G401 (cell line): ENCODE data around the gene MAN2B2. TPM values are rescaled to one million over a fixed set of nuclear protein-coding genes. Genes with fewer than 3 reads are reported as not detected.
"Not testable (repeated sequence)": the region's sequence is repeated elsewhere in the genome, so short reads cannot be mapped to it uniquely, and the experiment has no call there.

Source experiments
- DNase-seq: peaks from one replicate; pipeline ENCODE4 v3.0.0-alpha.2; 2015; ENCODE audit warnings: low spot score
- in situ Hi-C: cut with HindIII; loops from 2 replicates; pipeline ENCODE4 v1.10.0; 2016; ENCODE audit warnings: low sequenced_read_pairs, mixed read lengths
- total RNA-seq: library from RNA; depleted of rRNA; stranded (reverse); fragments of >200 nt; shearing (Covaris generic); gene quantifications from 2 replicates; pipeline ENCODE4 v1.2.3, GENCODE V29; 2014

The MAN2B2 gene
- total RNA-seq, 1 experiment from 2014 or later: 10.1 TPM

DNA sequence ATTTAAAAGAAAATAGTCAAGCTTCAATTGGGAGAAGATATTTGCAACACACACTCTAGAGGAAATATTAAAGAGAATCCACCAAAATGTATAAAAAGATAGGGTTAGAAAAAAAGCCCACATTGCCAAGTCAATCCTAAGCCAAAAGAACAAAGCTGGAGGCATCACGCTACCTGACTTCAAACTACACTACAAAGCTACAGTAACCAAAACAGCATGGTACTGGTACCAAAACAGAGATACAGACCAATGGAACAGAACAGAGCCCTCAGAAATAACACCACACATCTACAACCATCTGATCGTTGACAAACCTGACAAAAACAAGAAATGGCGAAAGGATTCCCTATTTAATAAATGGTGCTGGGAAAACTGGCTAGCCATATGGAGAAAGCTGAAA, 79.2 kb downstream of the MAN2B2 start:
- DNase-seq: not testable (repeated sequence)
- in situ Hi-C loops: loop anchor here (25.0 kb wide), 1 partner anchor 92 kb away; no protein-coding TSS in a partner anchor

DNA sequence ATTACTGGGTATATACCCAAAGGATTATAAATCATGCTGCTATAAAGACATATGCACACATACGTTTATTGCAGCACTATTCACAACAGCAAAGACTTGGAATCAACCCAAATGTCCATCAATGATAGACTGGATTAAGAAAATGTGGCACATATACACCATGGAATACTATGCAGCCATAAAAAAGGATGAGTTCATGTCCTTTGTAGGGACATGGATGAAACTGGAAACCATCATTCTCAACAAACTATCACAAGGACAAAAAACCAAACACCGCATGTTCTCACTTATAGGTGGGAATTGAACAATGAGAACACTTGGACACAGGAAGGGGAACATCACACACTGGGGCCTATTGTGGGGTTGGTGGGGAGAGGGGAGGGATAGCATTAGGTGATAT, 80.3 kb downstream of the MAN2B2 start:
- not testable (repeated sequence) for DNase-seq
- in situ Hi-C loops: loop anchor here (25.0 kb wide), 1 partner anchor 93 kb away; no protein-coding TSS in a partner anchor

DNA sequence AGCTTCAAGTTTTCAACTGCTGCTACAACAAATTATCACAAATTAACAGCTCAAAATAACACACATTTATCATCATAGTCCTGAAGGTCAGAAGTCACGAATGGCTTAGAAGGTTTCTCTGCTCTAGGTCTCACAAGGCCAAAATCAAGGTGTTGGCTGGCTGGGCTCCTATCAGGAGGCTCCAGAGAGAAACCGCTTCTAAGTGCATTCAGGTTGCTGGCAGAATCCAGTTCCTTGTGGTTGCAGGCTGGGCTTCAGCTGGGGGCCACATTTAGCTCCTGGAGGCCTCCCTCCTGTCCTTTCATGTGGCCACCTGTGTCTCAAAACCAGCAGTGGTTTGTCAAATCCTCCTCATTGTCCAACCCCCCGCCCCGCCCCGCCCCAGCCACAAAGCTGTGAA, 80.9 kb downstream of the MAN2B2 start:
- no peak for DNase-seq
- in situ Hi-C loops: loop anchor here (25.0 kb wide), 1 partner anchor 94 kb away; no protein-coding TSS in a partner anchor

DNA sequence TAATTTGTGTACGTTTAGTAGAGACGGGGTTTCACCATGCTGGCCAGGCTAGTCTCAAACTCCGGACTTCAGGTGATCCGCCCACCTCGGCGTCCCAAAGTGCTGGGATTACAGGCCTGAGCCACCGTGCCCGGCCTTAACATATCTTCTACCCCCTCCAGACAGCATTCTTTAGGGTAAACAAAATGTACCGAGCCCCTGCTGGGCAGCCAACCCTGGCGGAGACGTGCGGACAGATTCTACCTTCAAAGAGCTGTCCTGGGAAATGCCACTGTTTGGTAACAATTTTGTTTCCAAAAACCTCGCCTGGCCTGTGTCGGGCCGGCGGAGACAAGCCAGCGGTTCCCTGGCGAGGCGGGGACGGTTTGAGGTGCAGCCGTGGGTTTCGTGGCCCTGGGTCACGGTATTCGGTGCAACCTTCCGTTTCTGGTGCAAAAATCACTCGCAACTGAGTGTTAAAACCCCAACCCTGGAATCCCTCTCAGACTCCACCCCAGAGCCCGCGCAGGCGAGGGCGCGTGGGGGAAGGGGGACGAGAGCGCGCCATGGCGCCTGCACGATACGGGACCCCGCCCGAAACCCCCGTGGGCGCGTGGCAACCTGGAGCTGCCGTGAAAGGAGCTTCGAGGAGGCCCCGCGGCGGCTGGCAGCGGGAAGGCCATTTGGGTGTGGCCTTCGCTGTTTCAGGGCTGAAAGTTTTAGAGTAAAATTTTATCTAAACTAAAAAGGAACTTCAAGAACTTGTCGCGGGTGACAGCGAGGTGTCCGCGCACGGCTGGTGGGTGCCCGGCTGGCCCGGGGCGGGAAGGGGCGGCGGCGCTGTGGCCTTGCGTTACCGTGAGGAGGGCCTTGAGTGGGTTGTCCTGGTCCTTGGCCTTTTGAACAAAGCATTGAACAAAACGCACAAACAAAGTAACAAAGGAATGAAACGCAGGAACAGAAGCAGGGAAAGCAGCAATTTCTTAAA, 82.5 kb downstream of the MAN2B2 start:
- DNase-seq: no peak
- in situ Hi-C loops: loop anchor here (25.0 kb wide), 1 partner anchor 95 kb away; no protein-coding TSS in a partner anchor

DNA sequence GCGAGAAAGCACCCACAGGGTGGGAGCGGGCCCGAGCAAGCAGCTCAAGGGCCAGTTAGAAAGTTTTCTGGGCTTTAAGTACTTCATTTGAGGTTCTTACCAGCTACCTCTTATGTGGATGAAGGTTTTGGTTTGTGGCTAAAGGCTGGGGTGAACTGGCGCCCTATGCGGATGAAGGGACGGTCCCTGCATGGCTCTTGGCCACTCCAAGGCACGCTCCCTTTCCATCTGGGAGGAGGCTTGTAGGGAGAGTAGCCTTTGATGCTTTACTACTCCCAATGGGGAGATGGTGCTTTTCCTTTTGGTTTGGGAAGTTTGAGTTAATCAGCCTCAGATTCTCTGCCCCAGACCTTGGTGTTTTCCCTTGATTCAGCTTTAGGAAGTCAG, 83.2 kb downstream of the MAN2B2 start:
- in situ Hi-C loops: loop anchor here (25.0 kb wide), 1 partner anchor 96 kb away; no protein-coding TSS in a partner anchor
- peak; percentile 35 for DNase-seq

DNA sequence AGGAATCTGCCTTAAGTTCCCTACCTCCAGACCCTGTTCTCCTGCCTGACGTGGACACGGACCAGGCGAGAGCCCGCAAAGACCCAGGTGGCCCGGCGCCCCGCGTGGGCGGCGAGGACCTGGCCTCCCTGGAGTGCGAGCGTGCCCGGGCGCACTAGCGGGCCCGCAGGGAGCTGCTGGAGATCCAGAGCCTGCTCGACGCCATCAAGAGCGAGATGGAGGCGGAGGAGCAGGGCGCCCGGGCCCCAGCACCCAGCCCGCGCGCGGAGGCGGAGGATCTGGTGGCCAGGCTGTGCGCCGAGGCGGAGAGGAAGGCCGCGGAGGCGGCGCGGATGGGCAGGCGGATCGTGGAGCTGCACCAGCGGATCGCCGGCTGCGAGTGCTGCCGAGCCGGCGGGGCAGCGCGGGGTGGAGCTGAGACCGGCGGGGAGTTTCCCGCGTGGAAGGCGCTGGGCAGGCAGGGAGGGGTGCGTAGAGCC, 83.6 kb downstream of the MAN2B2 start:
- DNase-seq: peak; percentile 43
- in situ Hi-C loops: loop anchor here (25.0 kb wide), 1 partner anchor 96 kb away; no protein-coding TSS in a partner anchor

DNA sequence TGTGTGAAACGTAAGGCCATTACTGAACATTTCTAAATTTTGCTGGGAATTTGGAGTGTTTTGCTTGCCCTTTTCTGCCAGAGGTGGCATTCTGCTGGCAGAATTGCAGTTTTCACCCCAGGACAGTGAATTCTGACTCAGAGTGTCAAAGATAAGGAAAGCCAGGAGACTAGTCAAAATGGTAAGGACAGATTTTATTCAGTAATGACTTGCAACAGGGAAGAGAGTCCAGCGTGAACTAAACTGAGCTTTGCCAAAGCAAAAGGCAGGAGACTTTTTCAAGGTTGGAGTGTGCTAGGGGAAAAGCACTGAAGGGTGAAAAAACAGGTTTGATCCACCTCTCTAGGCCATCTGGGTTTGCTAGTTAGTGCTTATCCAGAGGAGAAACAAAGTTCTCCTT, 84.9 kb downstream of the MAN2B2 start:
- in situ Hi-C loops: loop anchor here (25.0 kb wide), 1 partner anchor 98 kb away; no protein-coding TSS in a partner anchor
- no peak for DNase-seq

DNA sequence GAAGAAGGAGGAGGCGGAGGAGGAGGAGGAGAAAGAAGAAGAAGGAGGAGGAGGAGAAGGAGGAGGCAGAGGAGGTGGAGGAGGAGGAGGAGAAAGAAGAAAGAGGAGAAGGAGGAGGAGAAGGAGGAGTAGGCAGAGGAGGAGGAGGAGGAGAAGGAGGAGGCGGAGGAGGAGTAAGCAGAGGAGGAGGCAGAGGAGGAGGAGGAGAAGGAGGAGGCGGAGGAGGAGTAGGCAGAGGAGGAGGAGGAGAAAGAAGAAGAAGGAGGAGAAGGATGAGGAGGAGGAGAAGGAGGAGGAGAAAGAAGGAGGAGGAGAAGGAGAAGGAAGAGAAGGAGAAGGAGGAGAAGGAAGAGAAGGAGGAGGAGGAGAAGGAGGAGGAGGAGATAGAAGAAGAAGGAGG, 85.4 kb downstream of the MAN2B2 start:
- in situ Hi-C loops: loop anchor here (25.0 kb wide), 1 partner anchor 98 kb away; no protein-coding TSS in a partner anchor

DNA sequence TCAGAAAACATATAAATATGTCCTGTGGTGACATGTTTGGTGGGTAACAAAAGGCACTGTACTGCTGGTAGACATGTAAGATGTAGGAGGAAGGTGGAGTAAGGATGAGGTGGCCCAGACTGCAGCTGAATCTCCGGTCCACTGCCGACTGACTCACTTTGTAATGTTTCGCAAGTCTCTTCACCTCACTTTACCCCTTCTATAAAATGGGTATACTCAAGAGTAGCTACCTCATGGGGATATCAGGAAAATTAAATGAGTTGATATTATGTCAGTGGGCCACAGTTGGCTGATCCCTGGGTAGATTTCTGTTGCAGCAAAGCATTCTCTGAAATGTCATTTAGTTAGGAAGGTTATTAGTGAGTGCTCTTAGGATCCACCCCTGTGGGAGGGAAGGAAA, 87.6 kb downstream of the MAN2B2 start:
- in situ Hi-C loops: loop anchor here (25.0 kb wide), 1 partner anchor 100 kb away; no protein-coding TSS in a partner anchor
- no peak for DNase-seq

More for the DNA sequence above, 85.4 kb downstream of the MAN2B2 start:
- DNase-seq: no peak

DNA sequence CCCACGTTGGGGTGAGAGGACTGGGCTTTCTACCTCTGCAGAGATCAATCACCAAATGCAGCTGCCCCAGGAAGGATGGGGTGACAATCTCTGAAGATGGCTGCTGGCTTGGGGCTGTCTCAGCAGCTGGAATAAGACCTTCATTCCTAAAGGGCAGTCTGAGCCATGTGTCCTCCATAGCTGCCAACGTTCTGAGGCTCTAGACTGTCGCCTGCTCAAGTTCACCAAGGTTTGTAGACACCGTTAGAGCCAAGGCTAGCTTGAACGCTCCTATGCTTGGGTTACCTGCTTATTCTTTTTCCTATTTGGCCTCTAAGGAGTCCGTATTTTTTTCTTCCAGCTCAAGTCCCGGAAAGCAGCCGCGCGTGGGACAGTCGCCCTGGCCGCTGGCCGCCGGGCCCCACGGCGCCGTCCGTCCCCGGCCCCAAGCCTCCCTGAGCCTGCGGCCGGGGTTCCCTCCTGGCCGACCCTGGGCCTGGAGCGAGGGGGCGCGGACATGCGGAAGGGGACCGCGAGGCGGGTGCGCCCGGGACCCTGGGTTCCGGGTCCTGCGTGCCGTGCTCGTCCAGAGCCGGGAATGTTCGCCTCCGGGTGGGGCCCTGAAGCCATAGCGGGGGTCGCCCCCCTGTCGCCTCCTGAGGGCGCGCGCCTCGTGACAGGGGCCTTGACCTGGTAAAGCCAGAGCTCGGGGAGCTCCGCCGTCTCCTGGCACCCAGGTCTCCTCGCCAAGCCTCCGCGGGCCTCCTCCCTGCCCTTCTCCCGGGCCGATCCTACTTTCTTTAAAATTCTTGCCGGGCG, 88.8 kb downstream of the MAN2B2 start:
- DNase-seq: peak; percentile 23
- in situ Hi-C loops: loop anchor here (25.0 kb wide), 1 partner anchor 101 kb away; no protein-coding TSS in a partner anchor

DNA sequence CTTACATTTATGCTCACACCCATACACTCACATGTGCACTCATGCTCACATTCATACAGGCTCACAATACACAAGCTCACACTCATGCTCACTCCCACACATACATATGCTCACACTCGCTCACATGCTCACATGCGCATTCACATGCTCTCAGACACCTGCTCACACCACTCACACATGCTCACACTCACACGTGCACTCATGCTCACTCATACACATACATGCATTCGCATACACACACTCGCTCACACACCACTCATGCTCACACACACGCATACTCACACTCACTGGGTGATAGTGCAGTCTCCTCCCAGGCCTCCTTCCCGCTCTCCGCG, 90.3 kb downstream of the MAN2B2 start:
- DNase-seq: no peak
- in situ Hi-C loops: loop anchor here (25.0 kb wide), 1 partner anchor 103 kb away; no protein-coding TSS in a partner anchor

DNA sequence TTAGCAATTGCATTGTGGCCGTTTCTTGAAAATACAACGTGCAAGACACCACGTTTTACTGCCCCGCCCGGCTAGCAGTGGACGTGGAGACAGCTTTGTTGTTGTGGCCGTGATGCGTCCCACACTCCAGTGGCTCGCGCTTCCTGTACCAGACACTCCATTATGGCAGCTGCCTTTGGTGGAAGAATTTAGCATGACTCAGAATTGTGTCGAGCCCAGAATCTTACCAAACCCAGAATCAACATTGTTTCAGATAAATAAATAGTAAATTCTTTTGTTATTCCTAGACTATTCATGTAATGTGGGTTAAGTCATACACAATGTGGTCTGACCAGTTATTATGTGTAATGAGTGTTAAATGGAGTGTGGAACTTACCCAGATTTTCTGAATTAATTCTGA, 93.4 kb downstream of the MAN2B2 start:
- in situ Hi-C loops: loop anchor here (25.0 kb wide), 1 partner anchor 106 kb away; no protein-coding TSS in a partner anchor
- no peak for DNase-seq

DNA sequence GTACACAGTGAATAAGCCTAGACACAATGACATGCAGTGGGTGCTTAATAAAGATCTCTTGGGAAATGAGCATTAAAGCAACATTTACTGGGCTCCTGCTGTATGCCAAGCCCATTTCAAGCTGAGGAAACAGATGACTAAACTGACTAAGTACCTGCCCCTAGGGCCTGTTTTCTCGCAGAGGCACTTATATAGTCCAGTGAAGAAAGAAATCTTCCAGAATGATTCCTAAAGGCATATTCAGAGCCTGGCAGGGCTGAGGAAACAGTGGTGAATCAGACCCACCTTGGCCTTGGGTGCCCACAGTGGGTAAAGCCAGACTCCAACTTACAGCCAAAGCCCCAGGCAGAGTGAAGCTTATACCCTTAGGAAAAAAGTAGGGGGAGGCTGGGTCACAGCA, 96.7 kb downstream of the MAN2B2 start:
- in situ Hi-C loops: loop anchor here (25.0 kb wide), 1 partner anchor 109 kb away; no protein-coding TSS in a partner anchor

DNA sequence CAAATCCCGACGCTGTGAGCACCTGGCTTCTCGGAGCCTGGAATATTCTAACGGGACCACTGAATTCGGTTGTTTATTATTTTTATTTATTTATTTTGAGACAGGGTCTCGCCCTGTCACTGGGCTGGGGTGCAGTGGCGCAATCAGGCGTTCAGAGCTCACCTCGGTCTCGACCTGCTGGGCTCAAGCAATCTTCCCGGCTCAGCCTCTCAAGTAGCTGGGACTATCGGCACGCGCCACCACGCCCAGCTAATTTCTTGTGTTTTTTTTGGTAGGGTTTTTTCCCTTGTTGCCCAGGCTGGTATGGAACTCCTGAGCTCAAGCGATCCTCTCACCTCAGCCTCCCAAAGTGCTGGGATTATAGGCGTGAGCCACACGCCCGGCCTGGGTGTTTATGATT, 97.1 kb downstream of the MAN2B2 start:
- in situ Hi-C loops: loop anchor here (25.0 kb wide), 1 partner anchor 110 kb away; no protein-coding TSS in a partner anchor
- DNase-seq: no peak

More for the DNA sequence above, 96.7 kb downstream of the MAN2B2 start:
- no peak for DNase-seq

DNA sequence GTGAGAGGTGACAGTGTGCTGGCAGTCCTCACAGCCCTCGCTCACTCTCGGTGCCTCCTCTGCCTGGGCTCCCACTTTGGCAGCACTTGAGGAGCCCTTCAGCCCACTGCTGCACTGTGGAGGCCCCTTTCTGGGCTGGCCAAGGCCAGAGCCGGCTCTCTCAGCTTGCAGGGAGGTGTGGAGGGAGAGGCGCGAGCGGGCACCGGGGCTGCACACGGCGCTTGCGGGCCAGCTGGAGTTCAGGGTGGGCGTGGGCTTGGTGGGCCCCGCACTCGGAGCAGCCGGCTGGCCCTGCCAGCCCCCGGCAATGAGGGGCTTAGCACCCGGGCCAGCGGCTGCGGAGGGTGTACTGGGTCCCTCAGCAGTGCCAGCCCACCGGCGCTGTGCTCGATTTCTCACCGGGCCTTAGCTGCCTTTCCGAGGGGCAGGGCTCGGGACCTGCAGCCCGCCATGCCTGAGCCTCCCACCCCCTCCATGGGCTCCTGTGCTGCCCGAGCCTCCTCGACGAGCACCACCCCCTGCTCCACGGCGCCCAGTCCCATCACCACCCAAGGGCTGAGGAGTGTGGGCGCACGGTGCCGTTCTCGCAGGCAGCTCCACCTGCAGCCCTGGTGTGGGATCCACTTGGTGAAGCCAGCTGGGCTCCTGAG, 97.7 kb downstream of the MAN2B2 start:
- not testable (repeated sequence) for DNase-seq

More for the DNA sequence above, 97.7 kb downstream of the MAN2B2 start:
- in situ Hi-C loops: loop anchor here (25.0 kb wide), 1 partner anchor 110 kb away; no protein-coding TSS in a partner anchor
